ENCODE results near the gene SLC25A26.
A peak's percentile ranks its signal among the peaks of the same experiment; 100 is the strongest.

Gene SLC25A26

GRCh38 chr3:66372681-66373350, 152.0 kb downstream of the SLC25A26 start:
- no peak overlapping the region for H3K9ac ChIP-seq (ENCODE audit: low read length)
- H3K9me3 ChIP-seq (ENCODE audit: control insufficient read depth, low read length): no peaks in the 10 kb centered on the region
- no peaks in the 10 kb centered on the region for H3K27me3 ChIP-seq (replicated peaks; ENCODE audit: control insufficient read depth, insufficient read depth, low read length)
- peaks cover 9% of the 10 kb centered on the region for H3K36me3 ChIP-seq (ENCODE audit: control insufficient read depth, insufficient read depth, low read length, severe bottlenecking)
- H3K4me1 ChIP-seq (ENCODE audit: control insufficient read depth, insufficient read depth, low read length): peaks cover 14% of the 10 kb centered on the region
- H3K4me3 ChIP-seq (ENCODE audit: low read length): no peak overlapping the region
- DNase-seq (ENCODE audit: low read depth): peak; percentile 4

GRCh38 chr3:66376568-66376967, 155.8 kb downstream of the SLC25A26 start:
- DNase-seq (ENCODE audit: low read depth): peak; percentile 71
- Histone ChIP-seq H3K4me3 (ENCODE audit: low read length) (no peak overlapping the region), H3K4me1 (ENCODE audit: control insufficient read depth, insufficient read depth, low read length) (peaks cover 14% of the 10 kb centered on the region), H3K9ac (ENCODE audit: low read length) (no peak overlapping the region), H3K36me3 (ENCODE audit: control insufficient read depth, insufficient read depth, low read length, severe bottlenecking) (peaks cover 26% of the 10 kb centered on the region), H3K9me3 (ENCODE audit: control insufficient read depth, low read length) (no peaks in the 10 kb centered on the region), H3K27me3 (replicated peaks; ENCODE audit: control insufficient read depth, insufficient read depth, low read length) (no peaks in the 10 kb centered on the region)

- Histone ChIP-seq H3K4me3 (ENCODE audit: low read length) (no peak overlapping the region), H3K9ac (ENCODE audit: low read length) (no peak overlapping the region), H3K4me1 (ENCODE audit: control insufficient read depth, insufficient read depth, low read length) (peaks cover 14% of the 10 kb centered on the region), H3K36me3 (ENCODE audit: control insufficient read depth, insufficient read depth, low read length, severe bottlenecking) (peaks cover 38% of the 10 kb centered on the region), H3K9me3 (ENCODE audit: control insufficient read depth, low read length) (no peaks in the 10 kb centered on the region), H3K27me3 (replicated peaks; ENCODE audit: control insufficient read depth, insufficient read depth, low read length) (no peaks in the 10 kb centered on the region)
- DNase-seq (ENCODE audit: low read depth): no peak
Observed at GRCh38 chr3:66377800-66378199, 157.0 kb downstream of the SLC25A26 start.

- peaks cover 14% of the 10 kb centered on the region for H3K4me1 ChIP-seq (ENCODE audit: control insufficient read depth, insufficient read depth, low read length)
- no peaks in the 10 kb centered on the region for H3K9me3 ChIP-seq (ENCODE audit: control insufficient read depth, low read length)
- peaks cover 43% of the 10 kb centered on the region for H3K36me3 ChIP-seq (ENCODE audit: control insufficient read depth, insufficient read depth, low read length, severe bottlenecking)
- peak; percentile 18 for DNase-seq (ENCODE audit: low read depth)
- no peak overlapping the region for H3K9ac ChIP-seq (ENCODE audit: low read length)
- H3K27me3 ChIP-seq (replicated peaks; ENCODE audit: control insufficient read depth, insufficient read depth, low read length): no peaks in the 10 kb centered on the region
- no peak overlapping the region for H3K4me3 ChIP-seq (ENCODE audit: low read length)
Observed at GRCh38 chr3:66378256-66378655, 157.5 kb downstream of the SLC25A26 start.

- Histone ChIP-seq H3K9ac (ENCODE audit: low read length) (no peak overlapping the region), H3K36me3 (ENCODE audit: control insufficient read depth, insufficient read depth, low read length, severe bottlenecking) (peaks cover 55% of the 10 kb centered on the region), H3K4me1 (ENCODE audit: control insufficient read depth, insufficient read depth, low read length) (peaks cover 14% of the 10 kb centered on the region), H3K9me3 (ENCODE audit: control insufficient read depth, low read length) (no peaks in the 10 kb centered on the region), H3K27me3 (replicated peaks; ENCODE audit: control insufficient read depth, insufficient read depth, low read length) (no peaks in the 10 kb centered on the region), H3K4me3 (ENCODE audit: low read length) (no peak overlapping the region)
- no peak for DNase-seq (ENCODE audit: low read depth)
Observed at GRCh38 chr3:66379565-66379964, 158.8 kb downstream of the SLC25A26 start.

GRCh38 chr3:66380200-66380932, 159.6 kb downstream of the SLC25A26 start:
- Histone ChIP-seq H3K36me3 (ENCODE audit: control insufficient read depth, insufficient read depth, low read length, severe bottlenecking) (peaks cover 62% of the 10 kb centered on the region), H3K4me3 (ENCODE audit: low read length) (no peak overlapping the region), H3K4me1 (ENCODE audit: control insufficient read depth, insufficient read depth, low read length) (peaks cover 14% of the 10 kb centered on the region), H3K9ac (ENCODE audit: low read length) (no peak overlapping the region), H3K9me3 (ENCODE audit: control insufficient read depth, low read length) (peaks cover 4% of the 10 kb centered on the region), H3K27me3 (replicated peaks; ENCODE audit: control insufficient read depth, insufficient read depth, low read length) (no peaks in the 10 kb centered on the region)
- DNase-seq (ENCODE audit: low read depth): no peak

GRCh38 chr3:66381626-66382025, 160.8 kb downstream of the SLC25A26 start:
- H3K4me1 ChIP-seq (ENCODE audit: control insufficient read depth, insufficient read depth, low read length): peaks cover 9% of the 10 kb centered on the region
- H3K4me3 ChIP-seq (ENCODE audit: low read length): no peak overlapping the region
- H3K9me3 ChIP-seq (ENCODE audit: control insufficient read depth, low read length): peaks cover 4% of the 10 kb centered on the region
- no peak overlapping the region for H3K9ac ChIP-seq (ENCODE audit: low read length)
- no peak for DNase-seq (ENCODE audit: low read depth)
- peaks cover 74% of the 10 kb centered on the region for H3K36me3 ChIP-seq (ENCODE audit: control insufficient read depth, insufficient read depth, low read length, severe bottlenecking)
- no peaks in the 10 kb centered on the region for H3K27me3 ChIP-seq (replicated peaks; ENCODE audit: control insufficient read depth, insufficient read depth, low read length)

- Histone ChIP-seq H3K27me3 (replicated peaks; ENCODE audit: control insufficient read depth, insufficient read depth, low read length) (no peaks in the 10 kb centered on the region), H3K36me3 (ENCODE audit: control insufficient read depth, insufficient read depth, low read length, severe bottlenecking) (peaks cover 74% of the 10 kb centered on the region), H3K4me1 (ENCODE audit: control insufficient read depth, insufficient read depth, low read length) (peaks cover 7% of the 10 kb centered on the region), H3K9ac (ENCODE audit: low read length) (no peak overlapping the region), H3K9me3 (ENCODE audit: control insufficient read depth, low read length) (peaks cover 4% of the 10 kb centered on the region), H3K4me3 (ENCODE audit: low read length) (no peak overlapping the region)
- no peak for DNase-seq (ENCODE audit: low read depth)
Observed at GRCh38 chr3:66382142-66382541, 161.3 kb downstream of the SLC25A26 start.

GRCh38 chr3:66383023-66383422, 162.2 kb downstream of the SLC25A26 start:
- Histone ChIP-seq H3K4me1 (ENCODE audit: control insufficient read depth, insufficient read depth, low read length) (peaks cover 5% of the 10 kb centered on the region), H3K27me3 (replicated peaks; ENCODE audit: control insufficient read depth, insufficient read depth, low read length) (no peaks in the 10 kb centered on the region), H3K4me3 (ENCODE audit: low read length) (no peak overlapping the region), H3K9me3 (ENCODE audit: control insufficient read depth, low read length) (peaks cover 4% of the 10 kb centered on the region), H3K36me3 (ENCODE audit: control insufficient read depth, insufficient read depth, low read length, severe bottlenecking) (peaks cover 74% of the 10 kb centered on the region), H3K9ac (ENCODE audit: low read length) (no peak overlapping the region)
- DNase-seq (ENCODE audit: low read depth): no peak

GRCh38 chr3:66383998-66384745, 163.4 kb downstream of the SLC25A26 start:
- Histone ChIP-seq H3K36me3 (ENCODE audit: control insufficient read depth, insufficient read depth, low read length, severe bottlenecking) (peaks cover 72% of the 10 kb centered on the region), H3K27me3 (replicated peaks; ENCODE audit: control insufficient read depth, insufficient read depth, low read length) (no peaks in the 10 kb centered on the region), H3K9ac (ENCODE audit: low read length) (no peak overlapping the region), H3K4me1 (ENCODE audit: control insufficient read depth, insufficient read depth, low read length) (peaks cover 5% of the 10 kb centered on the region), H3K9me3 (ENCODE audit: control insufficient read depth, low read length) (peaks cover 4% of the 10 kb centered on the region), H3K4me3 (ENCODE audit: low read length) (no peak overlapping the region)
- DNase-seq (ENCODE audit: low read depth): no peak

GRCh38 chr3:66385066-66385465, 164.3 kb downstream of the SLC25A26 start:
- H3K4me3 ChIP-seq (ENCODE audit: low read length): no peak overlapping the region
- peaks cover 63% of the 10 kb centered on the region for H3K36me3 ChIP-seq (ENCODE audit: control insufficient read depth, insufficient read depth, low read length, severe bottlenecking)
- no peak overlapping the region for H3K9ac ChIP-seq (ENCODE audit: low read length)
- H3K27me3 ChIP-seq (replicated peaks; ENCODE audit: control insufficient read depth, insufficient read depth, low read length): no peaks in the 10 kb centered on the region
- H3K9me3 ChIP-seq (ENCODE audit: control insufficient read depth, low read length): peaks cover 4% of the 10 kb centered on the region
- H3K4me1 ChIP-seq (ENCODE audit: control insufficient read depth, insufficient read depth, low read length): peaks cover 5% of the 10 kb centered on the region
- DNase-seq (ENCODE audit: low read depth): no peak

All from adipocyte (in vitro differentiated cells).